CD4-positive, CD25-positive, alpha-beta regulatory T cell (primary cell): ENCODE data around the gene NOP14. TPM values are rescaled to one million over a fixed set of nuclear protein-coding genes. Genes with fewer than 3 reads are reported as not detected.
"Not testable (repeated sequence)": the region's sequence is repeated elsewhere in the genome, so short reads cannot be mapped to it uniquely, and the experiment has no call there.

ENCODE experiments used
- ATAC-seq, 2 donors: fragments of 150-1000 bp; cut with Tn5 transposase; one replicate each; pipeline ENCODE4 v1.10.0; 2021; ENCODE audit warnings: low read depth in 2 of 2, moderate number of reproducible peaks in 2 of 2, moderate library complexity in 1 of 2
- DNase-seq, 3 donors: peaks; one replicate each; pipeline versions ENCODE4 v3.0.0 to v3.0.0-alpha.2; 2012 to 2022; ENCODE audit warnings: mixed read lengths in 1 of 3
- H3K27ac ChIP-seq: one replicate; pipeline ENCODE4 v1.7.0; 2013; ENCODE audit warnings: mild to moderate bottlenecking, low read length; ENCODE audit not compliant: insufficient read depth, poor library complexity, severe bottlenecking
- H3K27me3 ChIP-seq: one replicate; pipeline ENCODE4 v1.7.0; 2013; ENCODE audit warnings: low read length; ENCODE audit not compliant: control insufficient read depth, insufficient read depth
- H3K36me3 ChIP-seq: one replicate; pipeline ENCODE4 v1.7.0; 2013; ENCODE audit warnings: mild to moderate bottlenecking, low read length, moderate library complexity; ENCODE audit not compliant: control insufficient read depth, insufficient read depth
- H3K4me1 ChIP-seq: 2 replicates; pipeline ENCODE4 v1.7.0; 2013; ENCODE audit warnings: mild to moderate bottlenecking, low read length; ENCODE audit not compliant: insufficient read depth, control insufficient read depth, poor library complexity, severe bottlenecking
- H3K4me3 ChIP-seq: one replicate; pipeline ENCODE4 v1.7.0; 2013; ENCODE audit warnings: low read depth, mild to moderate bottlenecking, low read length, moderate library complexity
- H3K9me3 ChIP-seq, 2 experiments: 1 replicate in 1 of 2; 2 replicates in 1 of 2; pipeline ENCODE4 v1.7.0; 2013; ENCODE audit warnings: low read length in 2 of 2, mild to moderate bottlenecking in 1 of 2, moderate library complexity in 1 of 2; ENCODE audit not compliant: control insufficient read depth in 2 of 2
- H3K27ac Mint-ChIP-seq, 3 donors: one replicate each; pipeline ENCODE4 v1.8.0; 2020 to 2022; ENCODE audit warnings: mild to moderate bottlenecking in 3 of 3, mixed read lengths in 3 of 3, moderate library complexity in 2 of 3
- H3K27me3 Mint-ChIP-seq: one replicate; pipeline ENCODE4 v1.8.0; 2022; ENCODE audit warnings: mild to moderate bottlenecking, mixed read lengths
- H3K36me3 Mint-ChIP-seq: one replicate; pipeline ENCODE4 v1.8.0; 2020; ENCODE audit warnings: mixed read lengths
- H3K4me1 Mint-ChIP-seq, 4 donors: one replicate each; pipeline ENCODE4 v1.8.0; 2020 to 2022; ENCODE audit warnings: mixed read lengths in 4 of 4, mild to moderate bottlenecking in 1 of 4
- H3K4me3 Mint-ChIP-seq, 4 donors: one replicate each; pipeline ENCODE4 v1.8.0; 2020 to 2022; ENCODE audit warnings: mild to moderate bottlenecking in 4 of 4, mixed read lengths in 4 of 4, moderate library complexity in 3 of 4
- H3K9me3 Mint-ChIP-seq, 7 donors: one replicate each; pipeline ENCODE4 v1.8.0; 2020 to 2022; ENCODE audit warnings: mixed read lengths in 7 of 7, mild to moderate bottlenecking in 3 of 7, moderate library complexity in 2 of 7
- polyA plus RNA-seq, 4 donors: library from polyadenylated mRNA; unstranded; fragments of 300-500 nt; fragmentation: Illumina TruSeq; gene quantifications; one replicate each; pipeline ENCODE4 v1.2.3, GENCODE V29; 2021
- total RNA-seq: library from RNA; stranded (reverse); gene quantifications from one replicate; pipeline ENCODE4 v1.2.3, GENCODE V29; 2022

NOP14 gene
- total and polyA plus RNA-seq, 5 donors from 2014 or later: 7.6 to 25.8 (median 10.7) TPM

GRCh38 chr4:2995546-2996265 lies 32.5 kb upstream of the NOP14 start:
- Histone ChIP-seq H3K36me3 (no peaks in the 10 kb centered on the region), H3K4me3 (no peak overlapping the region), H3K4me1 (no peaks in the 10 kb centered on the region), H3K27ac (no peak overlapping the region), H3K9me3 (no peaks in the 10 kb centered on the region), H3K27me3 (no peaks in the 10 kb centered on the region)
- Mint-ChIP-seq H3K27ac (no peak overlapping the region), H3K36me3 (no peaks in the 10 kb centered on the region), H3K4me3 (no peak overlapping the region), H3K27me3 (peaks cover 13% of the 10 kb centered on the region), H3K9me3 (no peaks in the 10 kb centered on the region), H3K4me1 (no peaks in the 10 kb centered on the region)
- no peak for DNase-seq
- ATAC-seq: no peak

- H3K36me3 ChIP-seq: no peaks in the 10 kb centered on the region
- Mint-ChIP-seq H3K27me3 (peaks cover 13% of the 10 kb centered on the region), H3K36me3 (no peaks in the 10 kb centered on the region), H3K4me3 (no peak overlapping the region), H3K27ac (no peak overlapping the region), H3K4me1 (no peaks in the 10 kb centered on the region), H3K9me3 (no peaks in the 10 kb centered on the region)
- no peak overlapping the region for H3K27ac ChIP-seq
- no peaks in the 10 kb centered on the region for H3K9me3 ChIP-seq
- no peak overlapping the region for H3K4me3 ChIP-seq
- no peak for DNase-seq
- ATAC-seq: no peak
- no peaks in the 10 kb centered on the region for H3K4me1 ChIP-seq
- H3K27me3 ChIP-seq: no peaks in the 10 kb centered on the region
Observed at GRCh38 chr4:2994917-2995316, 31.7 kb upstream of the NOP14 start.

- no peak overlapping the region for H3K27ac Mint-ChIP-seq
- H3K4me1 Mint-ChIP-seq: no peaks in the 10 kb centered on the region
- ATAC-seq (no peak), DNase-seq (no peak)
- Histone ChIP-seq H3K9me3 (no peaks in the 10 kb centered on the region), H3K27ac (no peak overlapping the region), H3K4me1 (no peaks in the 10 kb centered on the region), H3K4me3 (no peak overlapping the region), H3K36me3 (no peaks in the 10 kb centered on the region), H3K27me3 (no peaks in the 10 kb centered on the region)
- no peaks in the 10 kb centered on the region for H3K36me3 Mint-ChIP-seq
- no peak overlapping the region for H3K4me3 Mint-ChIP-seq
- no peaks in the 10 kb centered on the region for H3K9me3 Mint-ChIP-seq
- H3K27me3 Mint-ChIP-seq: no peaks in the 10 kb centered on the region
Observed at GRCh38 chr4:2991243-2991642, 28.0 kb upstream of the NOP14 start.

GRCh38 chr4:2983715-2984114 lies 20.5 kb upstream of the NOP14 start:
- not testable (repeated sequence) for H3K27ac ChIP-seq, H3K36me3 ChIP-seq, H3K36me3 Mint-ChIP-seq, H3K27me3 ChIP-seq, H3K27ac Mint-ChIP-seq, H3K4me1 ChIP-seq, H3K4me1 Mint-ChIP-seq, H3K9me3 Mint-ChIP-seq, DNase-seq, H3K4me3 Mint-ChIP-seq, ATAC-seq, H3K4me3 ChIP-seq
- peaks cover 21% of the 10 kb centered on the region for H3K27me3 Mint-ChIP-seq
- peaks cover 0 to 18% of the 10 kb centered on the region in 2 experiments for H3K9me3 ChIP-seq

- Histone ChIP-seq H3K27ac (no peak overlapping the region), H3K36me3 (no peaks in the 10 kb centered on the region), H3K9me3 (peaks cover 0 to 18% of the 10 kb centered on the region in 2 experiments), H3K27me3 (no peaks in the 10 kb centered on the region), H3K4me3 (no peak overlapping the region), H3K4me1 (no peaks in the 10 kb centered on the region)
- ATAC-seq (no peak), DNase-seq (no peak)
- H3K4me1 Mint-ChIP-seq: peaks cover 0 to 4% (median 0%) of the 10 kb centered on the region in 4 donors
- peaks cover 0 to 8% (median 3%) of the 10 kb centered on the region in 7 donors for H3K9me3 Mint-ChIP-seq
- no peak overlapping the region for H3K27ac Mint-ChIP-seq
- H3K27me3 Mint-ChIP-seq: peaks cover 29% of the 10 kb centered on the region
- H3K36me3 Mint-ChIP-seq: no peaks in the 10 kb centered on the region
- no peak overlapping the region for H3K4me3 Mint-ChIP-seq
Observed at GRCh38 chr4:2982012-2982411, 18.8 kb upstream of the NOP14 start.

GRCh38 chr4:2981256-2981819 lies 18.1 kb upstream of the NOP14 start:
- no peaks in the 10 kb centered on the region for H3K4me1 ChIP-seq
- no peak overlapping the region for H3K4me3 Mint-ChIP-seq
- no peaks in the 10 kb centered on the region for H3K36me3 ChIP-seq
- H3K27ac ChIP-seq: no peak overlapping the region
- H3K4me3 ChIP-seq: no peak overlapping the region
- H3K9me3 Mint-ChIP-seq: peaks cover 0 to 8% (median 3%) of the 10 kb centered on the region in 7 donors
- no peaks in the 10 kb centered on the region for H3K36me3 Mint-ChIP-seq
- DNase-seq (no peak), ATAC-seq (no peak)
- no peaks in the 10 kb centered on the region for H3K27me3 ChIP-seq
- no peak overlapping the region for H3K27ac Mint-ChIP-seq
- peaks cover 0 to 18% of the 10 kb centered on the region in 2 experiments for H3K9me3 ChIP-seq
- H3K27me3 Mint-ChIP-seq: peaks cover 29% of the 10 kb centered on the region
- peaks cover 0 to 4% (median 0%) of the 10 kb centered on the region in 4 donors for H3K4me1 Mint-ChIP-seq

GRCh38 chr4:2977211-2978088 lies 14.2 kb upstream of the NOP14 start:
- ATAC-seq: no peak
- peaks cover 0 to 4% (median 0%) of the 10 kb centered on the region in 4 donors for H3K4me1 Mint-ChIP-seq

More at GRCh38 chr4:2977211-2978088, 14.2 kb upstream of the NOP14 start:
- H3K4me1 ChIP-seq: no peaks in the 10 kb centered on the region
- no peaks in the 10 kb centered on the region for H3K27me3 ChIP-seq
- Mint-ChIP-seq H3K27me3 (peaks cover 15% of the 10 kb centered on the region), H3K4me3 (no peak overlapping the region), H3K27ac (no peak overlapping the region), H3K36me3 (peaks cover 5% of the 10 kb centered on the region), H3K9me3 (peaks cover 0 to 5% (median 2%) of the 10 kb centered on the region in 7 donors)
- peaks cover 0 to 18% of the 10 kb centered on the region in 2 experiments for H3K9me3 ChIP-seq
- H3K4me3 ChIP-seq: no peak overlapping the region
- H3K36me3 ChIP-seq: no peaks in the 10 kb centered on the region
- DNase-seq: no peak
- H3K27ac ChIP-seq: no peak overlapping the region
